Endodermal cell (in vitro differentiated cells): ENCODE results near the gene ZNF443. TPM values are rescaled to one million over a fixed set of nuclear protein-coding genes. Genes with fewer than 3 reads are reported as not detected.
"Not testable (repeated sequence)": the region's sequence is repeated elsewhere in the genome, so short reads cannot be mapped to it uniquely, and the experiment has no call there.

ENCODE experiments used
- DNase-seq: peaks from one replicate; pipeline ENCODE4 v3.0.0-alpha.2; 2017
- H3K27ac ChIP-seq: 2 replicates; pipeline ENCODE4 v1.5.1; 2013; ENCODE audit warnings: mild to moderate bottlenecking, low read depth, low read length, moderate library complexity
- H3K27me3 ChIP-seq: 2 replicates; pipeline ENCODE4 v1.6.1; 2013; ENCODE audit warnings: mild to moderate bottlenecking, low read length, moderate library complexity; ENCODE audit not compliant: insufficient read depth, control insufficient read depth, poor library complexity, severe bottlenecking
- H3K36me3 ChIP-seq: 2 replicates; pipeline ENCODE4 v1.7.0; 2013; ENCODE audit warnings: mild to moderate bottlenecking, low read length, moderate library complexity; ENCODE audit not compliant: control insufficient read depth, insufficient read depth
- H3K4me1 ChIP-seq: one replicate; pipeline ENCODE4 v1.7.0; 2013; ENCODE audit warnings: low read length; ENCODE audit not compliant: control insufficient read depth, insufficient read depth
- H3K4me3 ChIP-seq: 2 replicates; pipeline ENCODE4 v1.5.1; 2013; ENCODE audit warnings: mild to moderate bottlenecking, low read length, moderate library complexity
- H3K9ac ChIP-seq: 2 replicates; pipeline ENCODE4 v1.6.1; 2013; ENCODE audit warnings: mild to moderate bottlenecking, low read length, moderate library complexity; ENCODE audit not compliant: poor library complexity, severe bottlenecking; ENCODE audit errors: extremely low read depth
- H3K9me3 ChIP-seq: 2 replicates; pipeline ENCODE4 v1.6.1; 2013; ENCODE audit warnings: mild to moderate bottlenecking, low read length, moderate library complexity; ENCODE audit not compliant: control insufficient read depth
- H3K27ac Mint-ChIP-seq: 2 replicates; pipeline ENCODE4 v1.8.0; 2020; ENCODE audit warnings: mixed read lengths
- H3K27me3 Mint-ChIP-seq: 2 replicates; pipeline ENCODE4 v1.8.0; 2021; ENCODE audit warnings: mild to moderate bottlenecking, mixed read lengths; ENCODE audit not compliant: insufficient read depth
- H3K36me3 Mint-ChIP-seq: 2 replicates; pipeline ENCODE4 v1.8.0; 2020; ENCODE audit warnings: low read depth, mixed read lengths
- H3K4me1 Mint-ChIP-seq: 2 replicates; pipeline ENCODE4 v1.8.0; 2020; ENCODE audit warnings: mixed read lengths
- H3K4me3 Mint-ChIP-seq: 2 replicates; pipeline ENCODE4 v1.8.0; 2020; ENCODE audit warnings: mild to moderate bottlenecking, moderate library complexity, mixed read lengths
- H3K9me3 Mint-ChIP-seq: 2 replicates; pipeline ENCODE4 v1.8.0; 2020; ENCODE audit warnings: mild to moderate bottlenecking, mixed read lengths
- WGBS, 2 experiments: methylation state at CpG; one replicate each; pipeline versions ENCODE4 v1.1.5 to v1.1.7; 2013; ENCODE audit warnings: missing lambda C conversion rate in 2 of 2, mixed read lengths in 1 of 2; ENCODE audit not compliant: insufficient coverage in 1 of 2, insufficient read length in 1 of 2; 5-methylcytosine and 5-hydroxymethylcytosine counted together
- total RNA-seq, 2 donors: library from RNA; stranded (reverse); fragmentation: NEBNext Ultra II Directional in 1 of 2; extraction: Animal tissue kit (Norgen Biotek cat#: 25700) in 1 of 2; gene quantifications; 2 replicates in 1 of 2; 3 replicates in 1 of 2; pipeline ENCODE4 v1.2.1, GENCODE V29; 2021
- TF ChIP-seq, protein P1 (sequence below): fragments of 200-600 bp; sonication (generic); conservative IDR thresholded peaks from 2 replicates; pipeline ENCODE4 v1.5.0; 2021; ENCODE audit warnings: antibody characterized with exemption, mild to moderate bottlenecking

The ZNF443 gene
- total RNA-seq, 2 donors from 2014 or later = 14.3 to 18.6 TPM

GRCh38 chr19:12465211-12465610 is 24.4 kb upstream of the ZNF443 start:
- Mint-ChIP-seq H3K9me3 (peaks cover 88% of the 10 kb centered on the region), H3K36me3 (peaks cover 64% of the 10 kb centered on the region), H3K4me3 (no peak overlapping the region), H3K27me3 (no peaks in the 10 kb centered on the region), H3K27ac (no peak overlapping the region), H3K4me1 (no peaks in the 10 kb centered on the region)
- H3K4me3 ChIP-seq = peak overlapping the region; percentile 66
- H3K27ac ChIP-seq = no peak overlapping the region
- H3K9ac ChIP-seq = no peak overlapping the region
- peaks cover 42% of the 10 kb centered on the region for H3K36me3 ChIP-seq
- TF ChIP-seq, protein P1, sequence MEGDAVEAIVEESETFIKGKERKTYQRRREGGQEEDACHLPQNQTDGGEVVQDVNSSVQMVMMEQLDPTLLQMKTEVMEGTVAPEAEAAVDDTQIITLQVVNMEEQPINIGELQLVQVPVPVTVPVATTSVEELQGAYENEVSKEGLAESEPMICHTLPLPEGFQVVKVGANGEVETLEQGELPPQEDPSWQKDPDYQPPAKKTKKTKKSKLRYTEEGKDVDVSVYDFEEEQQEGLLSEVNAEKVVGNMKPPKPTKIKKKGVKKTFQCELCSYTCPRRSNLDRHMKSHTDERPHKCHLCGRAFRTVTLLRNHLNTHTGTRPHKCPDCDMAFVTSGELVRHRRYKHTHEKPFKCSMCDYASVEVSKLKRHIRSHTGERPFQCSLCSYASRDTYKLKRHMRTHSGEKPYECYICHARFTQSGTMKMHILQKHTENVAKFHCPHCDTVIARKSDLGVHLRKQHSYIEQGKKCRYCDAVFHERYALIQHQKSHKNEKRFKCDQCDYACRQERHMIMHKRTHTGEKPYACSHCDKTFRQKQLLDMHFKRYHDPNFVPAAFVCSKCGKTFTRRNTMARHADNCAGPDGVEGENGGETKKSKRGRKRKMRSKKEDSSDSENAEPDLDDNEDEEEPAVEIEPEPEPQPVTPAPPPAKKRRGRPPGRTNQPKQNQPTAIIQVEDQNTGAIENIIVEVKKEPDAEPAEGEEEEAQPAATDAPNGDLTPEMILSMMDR = no peak
- no peaks in the 10 kb centered on the region for H3K27me3 ChIP-seq
- H3K9me3 ChIP-seq = peaks cover 85% of the 10 kb centered on the region
- WGBS, 2 experiments = 82 to 83% methylated on average over 1 to 5 of the region's 5 CpGs
- no peaks in the 10 kb centered on the region for H3K4me1 ChIP-seq
- DNase-seq = no peak

- H3K4me1 ChIP-seq = no peaks in the 10 kb centered on the region
- no peaks in the 10 kb centered on the region for H3K27me3 Mint-ChIP-seq
- DNase-seq = no peak
- peaks cover 61% of the 10 kb centered on the region for H3K36me3 Mint-ChIP-seq
- no peak overlapping the region for H3K9ac ChIP-seq
- peak overlapping the region; percentile 66 for H3K4me3 ChIP-seq
- peaks cover 42% of the 10 kb centered on the region for H3K36me3 ChIP-seq
- no peak overlapping the region for H3K27ac ChIP-seq
- peaks cover 88% of the 10 kb centered on the region for H3K9me3 Mint-ChIP-seq
- WGBS, 2 experiments = 96 to 100% methylated on average over 3 of the region's 3 CpGs
- no peak overlapping the region for H3K27ac Mint-ChIP-seq
- TF ChIP-seq, protein P1 = no peak
- H3K4me3 Mint-ChIP-seq = no peak overlapping the region
- H3K9me3 ChIP-seq = peaks cover 83% of the 10 kb centered on the region
- no peaks in the 10 kb centered on the region for H3K4me1 Mint-ChIP-seq
- H3K27me3 ChIP-seq = no peaks in the 10 kb centered on the region
Observed at GRCh38 chr19:12464769-12465168, 23.9 kb upstream of the ZNF443 start.

DNA sequence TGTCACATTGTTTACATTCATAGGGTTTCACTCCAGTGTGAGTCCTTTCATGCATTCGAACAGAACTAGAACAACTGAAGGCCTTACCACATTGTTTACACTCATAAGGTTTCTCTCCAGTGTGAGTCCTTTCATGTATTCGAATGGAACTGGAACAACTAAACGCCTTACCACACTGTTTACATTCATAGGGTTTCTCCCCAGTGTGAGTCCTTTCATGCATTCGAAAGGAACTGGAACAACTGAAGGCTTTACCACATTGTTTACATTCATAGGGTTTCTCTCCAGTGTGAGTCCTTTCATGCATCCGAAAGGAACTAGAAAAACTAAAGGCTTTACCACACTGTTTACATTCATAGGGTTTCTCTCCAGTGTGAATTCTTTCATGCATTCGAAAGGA is 23.3 kb upstream of the ZNF443 start:
- not testable (repeated sequence) for DNase-seq, H3K4me1 Mint-ChIP-seq, H3K27ac ChIP-seq, H3K27ac Mint-ChIP-seq, H3K27me3 ChIP-seq, H3K4me3 Mint-ChIP-seq, H3K4me1 ChIP-seq, H3K27me3 Mint-ChIP-seq, H3K9ac ChIP-seq
- Histone ChIP-seq H3K4me3 (peak overlapping the region; percentile 66), H3K9me3 (peaks cover 83% of the 10 kb centered on the region), H3K36me3 (peaks cover 42% of the 10 kb centered on the region)
- Mint-ChIP-seq H3K36me3 (peaks cover 64% of the 10 kb centered on the region), H3K9me3 (peaks cover 88% of the 10 kb centered on the region)
- 96% methylated on average over 5 to 6 of the region's 6 CpGs for WGBS, 2 experiments

- DNase-seq = no peak
Observed at GRCh38 chr19:12453495-12453894, 12.7 kb upstream of the ZNF443 start.

More at GRCh38 chr19:12453495-12453894, 12.7 kb upstream of the ZNF443 start:
- H3K4me1 Mint-ChIP-seq = no peaks in the 10 kb centered on the region
- H3K4me3 Mint-ChIP-seq = no peak overlapping the region
- Histone ChIP-seq H3K27me3 (no peaks in the 10 kb centered on the region), H3K27ac (no peak overlapping the region), H3K4me1 (no peaks in the 10 kb centered on the region), H3K4me3 (no peak overlapping the region), H3K36me3 (no peaks in the 10 kb centered on the region), H3K9ac (no peak overlapping the region), H3K9me3 (peaks cover 58% of the 10 kb centered on the region)
- WGBS, 2 experiments = 84% methylated on average over 5 to 6 of the region's 6 CpGs
- H3K27me3 Mint-ChIP-seq = no peaks in the 10 kb centered on the region
- H3K36me3 Mint-ChIP-seq = peaks cover 22% of the 10 kb centered on the region
- TF ChIP-seq, protein P1 = no peak
- no peak overlapping the region for H3K27ac Mint-ChIP-seq
- H3K9me3 Mint-ChIP-seq = peaks cover 79% of the 10 kb centered on the region
